HEK293 (cell line): ENCODE measurements around the gene KRTAP10-10.

Source experiments
- CTCF ChIA-PET: fragments of 350-600 bp; formaldehyde crosslinking; extraction: SDS; loops from one replicate; lab custom pipeline; 2021; ENCODE audit warnings: antibody characterized with exemption; lab: Yijun Ruan, JAX
- POLR2A ChIA-PET: fragments of 300-600 bp; formaldehyde crosslinking; extraction: SDS; loops from one replicate; lab custom pipeline; 2020; ENCODE audit warnings: antibody characterized with exemption, inconsistent platforms; lab: Yijun Ruan, JAX
- H3K27ac ChIP-seq: fragments of 200-500 bp; sonication (Bioruptor generic); 2 replicates; pipeline ENCODE4 v1.5.1; 2014; ENCODE audit warnings: low read depth, low read length, control low read depth, inconsistent platforms; ENCODE audit errors: extremely low read depth
- H3K36me3 ChIP-seq, 2 experiments: fragments of 200-500 bp in 1 of 2; sonication (Bioruptor generic) in 1 of 2; 1 replicate in 1 of 2; 2 replicates in 1 of 2; pipeline ENCODE4 v1.5.1; 2014 to 2017; ENCODE audit warnings: inconsistent platforms in 2 of 2, low read length in 2 of 2; ENCODE audit not compliant: control insufficient read depth in 2 of 2, insufficient read depth in 1 of 2
- H3K4me1 ChIP-seq: fragments of 200-500 bp; sonication (Bioruptor generic); 2 replicates; pipeline ENCODE4 v1.5.1; 2014; ENCODE audit warnings: mild to moderate bottlenecking, low read length, inconsistent platforms; ENCODE audit not compliant: control insufficient read depth, insufficient read depth
- H3K4me3 ChIP-seq: 2 replicates; pipeline ENCODE4 v1.5.1; 2011; ENCODE audit warnings: low read depth, mild to moderate bottlenecking, control low read depth, low read length, moderate library complexity
- H3K9me3 ChIP-seq: fragments of 200-500 bp; sonication (Bioruptor generic); 2 replicates; pipeline ENCODE4 v1.5.1; 2014; ENCODE audit warnings: low read depth, low read length, inconsistent platforms; ENCODE audit not compliant: control insufficient read depth, insufficient read depth
- EGR2 ChIP-seq: fragments of 450-650 bp; formaldehyde crosslinking; IDR thresholded peaks from 2 replicates; pipeline ENCODE4 v1.5.1; 2016; ENCODE audit warnings: low read depth, missing biosample characterization, missing genetic modification characterization
- FEZF1 ChIP-seq: fragments of 450-650 bp; formaldehyde crosslinking; IDR thresholded peaks from 2 replicates; pipeline ENCODE4 v1.5.1; 2016; ENCODE audit warnings: missing biosample characterization, missing genetic modification characterization
- HOXC10 ChIP-seq: sonication (generic); formaldehyde crosslinking; IDR thresholded peaks from 2 replicates; pipeline ENCODE4 v1.8.1; 2023; ENCODE audit warnings: mild to moderate bottlenecking, missing genetic modification reagents
- KLF9 ChIP-seq: fragments of 450-650 bp; formaldehyde crosslinking; IDR thresholded peaks from 2 replicates; pipeline ENCODE4 v1.5.1; 2016; ENCODE audit warnings: missing biosample characterization, missing genetic modification characterization, low read depth
- SP7 ChIP-seq: fragments of 450-650 bp; formaldehyde crosslinking; IDR thresholded peaks from 2 replicates; pipeline ENCODE4 v1.5.1; 2016; ENCODE audit warnings: missing biosample characterization, missing genetic modification characterization
- ZBTB1 ChIP-seq: fragments of 450-650 bp; formaldehyde crosslinking; IDR thresholded peaks from 2 replicates; pipeline ENCODE4 v1.5.1; 2016; ENCODE audit warnings: missing biosample characterization, missing genetic modification characterization
- ZBTB11 ChIP-seq: fragments of 450-650 bp; formaldehyde crosslinking; conservative IDR thresholded peaks from 2 replicates; pipeline ENCODE4 v1.5.1; 2016; ENCODE audit warnings: low read depth, missing biosample characterization, missing genetic modification characterization
- ZFP3 ChIP-seq: fragments of 450-650 bp; formaldehyde crosslinking; IDR thresholded peaks from 2 replicates; pipeline ENCODE4 v1.5.1; 2016; ENCODE audit warnings: low read depth, missing biosample characterization, missing genetic modification characterization
- ZFP69B ChIP-seq: fragments of 450-650 bp; formaldehyde crosslinking; IDR thresholded peaks from 2 replicates; pipeline ENCODE4 v1.5.1; 2016; ENCODE audit warnings: missing biosample characterization, missing genetic modification characterization
- ZNF214 ChIP-seq: fragments of 450-650 bp; formaldehyde crosslinking; IDR thresholded peaks from 2 replicates; pipeline ENCODE4 v1.5.1; 2017; ENCODE audit warnings: missing biosample characterization, mild to moderate bottlenecking, missing genetic modification characterization, borderline replicate concordance
- ZNF266 ChIP-seq: fragments of 450-650 bp; formaldehyde crosslinking; IDR thresholded peaks from 2 replicates; pipeline ENCODE4 v1.5.1; 2016; ENCODE audit warnings: missing biosample characterization, missing genetic modification characterization, low read depth
- ZNF488 ChIP-seq: fragments of 450-650 bp; formaldehyde crosslinking; IDR thresholded peaks from 2 replicates; pipeline ENCODE4 v1.5.1; 2016; ENCODE audit warnings: missing biosample characterization, missing genetic modification characterization
- ZNF501 ChIP-seq: fragments of 450-650 bp; formaldehyde crosslinking; IDR thresholded peaks from 2 replicates; pipeline ENCODE4 v1.5.1; 2016; ENCODE audit warnings: missing biosample characterization, missing genetic modification characterization
- ZNF510 ChIP-seq: fragments of 450-650 bp; formaldehyde crosslinking; IDR thresholded peaks from 2 replicates; pipeline ENCODE4 v1.5.1; 2018; ENCODE audit warnings: mild to moderate bottlenecking, missing genetic modification characterization, missing biosample characterization; ENCODE audit not compliant: insufficient replicate concordance
- ZNF629 ChIP-seq: fragments of 450-650 bp; formaldehyde crosslinking; IDR thresholded peaks from 2 replicates; pipeline ENCODE4 v1.5.1; 2017; ENCODE audit warnings: missing biosample characterization, missing genetic modification characterization
- ZNF654 ChIP-seq: fragments of 450-650 bp; formaldehyde crosslinking; IDR thresholded peaks from 2 replicates; pipeline ENCODE4 v1.5.1; 2016; ENCODE audit warnings: low read depth, missing biosample characterization, missing genetic modification characterization
- ZSCAN16 ChIP-seq: fragments of 450-650 bp; formaldehyde crosslinking; IDR thresholded peaks from 2 replicates; pipeline ENCODE4 v1.5.1; 2016; ENCODE audit warnings: missing biosample characterization, missing genetic modification characterization
- TF ChIP-seq, protein P1 (sequence below): fragments of 450-650 bp; formaldehyde crosslinking; IDR thresholded peaks from 2 replicates; pipeline ENCODE4 v1.5.1; 2017; ENCODE audit warnings: missing biosample characterization, missing genetic modification characterization
- TF ChIP-seq, protein P2 (sequence below): fragments of 450-650 bp; IDR thresholded peaks from 2 replicates; pipeline ENCODE4 v1.5.1; 2018; ENCODE audit warnings: missing biosample characterization, missing genetic modification characterization
- TF ChIP-seq, protein P3 (sequence below): IDR thresholded peaks from 2 replicates; pipeline ENCODE4 v1.6.1; 2011; ENCODE audit warnings: mild to moderate bottlenecking, low read depth, low read length, borderline replicate concordance
- TF ChIP-seq, protein P4 (sequence below): fragments of 450-650 bp; formaldehyde crosslinking; IDR thresholded peaks from 2 replicates; pipeline ENCODE4 v1.5.1; 2016; ENCODE audit warnings: missing biosample characterization, missing genetic modification characterization
- TF ChIP-seq, protein P5 (sequence below): fragments of 450-650 bp; formaldehyde crosslinking; IDR thresholded peaks from 2 replicates; pipeline ENCODE4 v1.5.1; 2016; ENCODE audit warnings: missing biosample characterization, missing genetic modification characterization

KRTAP10-10 gene

GRCh38 chr21:44612669-44613229 is 24.4 kb upstream of the KRTAP10-10 start (continued):
- TF ChIP-seq, protein P1, sequence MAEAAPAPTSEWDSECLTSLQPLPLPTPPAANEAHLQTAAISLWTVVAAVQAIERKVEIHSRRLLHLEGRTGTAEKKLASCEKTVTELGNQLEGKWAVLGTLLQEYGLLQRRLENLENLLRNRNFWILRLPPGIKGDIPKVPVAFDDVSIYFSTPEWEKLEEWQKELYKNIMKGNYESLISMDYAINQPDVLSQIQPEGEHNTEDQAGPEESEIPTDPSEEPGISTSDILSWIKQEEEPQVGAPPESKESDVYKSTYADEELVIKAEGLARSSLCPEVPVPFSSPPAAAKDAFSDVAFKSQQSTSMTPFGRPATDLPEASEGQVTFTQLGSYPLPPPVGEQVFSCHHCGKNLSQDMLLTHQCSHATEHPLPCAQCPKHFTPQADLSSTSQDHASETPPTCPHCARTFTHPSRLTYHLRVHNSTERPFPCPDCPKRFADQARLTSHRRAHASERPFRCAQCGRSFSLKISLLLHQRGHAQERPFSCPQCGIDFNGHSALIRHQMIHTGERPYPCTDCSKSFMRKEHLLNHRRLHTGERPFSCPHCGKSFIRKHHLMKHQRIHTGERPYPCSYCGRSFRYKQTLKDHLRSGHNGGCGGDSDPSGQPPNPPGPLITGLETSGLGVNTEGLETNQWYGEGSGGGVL (tag by site-specific recombination), result no peak
- TF ChIP-seq ZNF629 (tag by site-specific recombination) (no peak), HOXC10 (no peak)

- Histone ChIP-seq H3K4me3 (no peak overlapping the region), H3K9me3 (no peaks in the 10 kb centered on the region), H3K4me1 (no peaks in the 10 kb centered on the region), H3K27ac (no peak overlapping the region), H3K36me3 (no peaks in the 10 kb centered on the region)
- CTCF ChIA-PET, result no interaction called here
- POLR2A ChIA-PET, result no interaction called here
- TF ChIP-seq ZNF501 (no peak), SP7 (no peak), KLF9 (tag by site-specific recombination) (no peak), ZNF488 (no peak), ZNF510 (tag by site-specific recombination) (no peak), ZNF214 (tag by site-specific recombination) (no peak), ZSCAN16 (tag by site-specific recombination) (no peak), EGR2 (tag by site-specific recombination) (no peak), FEZF1 (no peak), ZBTB1 (no peak), ZBTB11 (tag by site-specific recombination) (no peak), ZFP69B (tag by site-specific recombination) (no peak), ZNF654 (tag by site-specific recombination) (no peak), ZNF266 (no peak), ZFP3 (no peak)
- TF ChIP-seq, protein P2, sequence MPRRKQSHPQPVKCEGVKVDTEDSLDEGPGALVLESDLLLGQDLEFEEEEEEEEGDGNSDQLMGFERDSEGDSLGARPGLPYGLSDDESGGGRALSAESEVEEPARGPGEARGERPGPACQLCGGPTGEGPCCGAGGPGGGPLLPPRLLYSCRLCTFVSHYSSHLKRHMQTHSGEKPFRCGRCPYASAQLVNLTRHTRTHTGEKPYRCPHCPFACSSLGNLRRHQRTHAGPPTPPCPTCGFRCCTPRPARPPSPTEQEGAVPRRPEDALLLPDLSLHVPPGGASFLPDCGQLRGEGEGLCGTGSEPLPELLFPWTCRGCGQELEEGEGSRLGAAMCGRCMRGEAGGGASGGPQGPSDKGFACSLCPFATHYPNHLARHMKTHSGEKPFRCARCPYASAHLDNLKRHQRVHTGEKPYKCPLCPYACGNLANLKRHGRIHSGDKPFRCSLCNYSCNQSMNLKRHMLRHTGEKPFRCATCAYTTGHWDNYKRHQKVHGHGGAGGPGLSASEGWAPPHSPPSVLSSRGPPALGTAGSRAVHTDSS, result no peak
- TF ChIP-seq, protein P3, sequence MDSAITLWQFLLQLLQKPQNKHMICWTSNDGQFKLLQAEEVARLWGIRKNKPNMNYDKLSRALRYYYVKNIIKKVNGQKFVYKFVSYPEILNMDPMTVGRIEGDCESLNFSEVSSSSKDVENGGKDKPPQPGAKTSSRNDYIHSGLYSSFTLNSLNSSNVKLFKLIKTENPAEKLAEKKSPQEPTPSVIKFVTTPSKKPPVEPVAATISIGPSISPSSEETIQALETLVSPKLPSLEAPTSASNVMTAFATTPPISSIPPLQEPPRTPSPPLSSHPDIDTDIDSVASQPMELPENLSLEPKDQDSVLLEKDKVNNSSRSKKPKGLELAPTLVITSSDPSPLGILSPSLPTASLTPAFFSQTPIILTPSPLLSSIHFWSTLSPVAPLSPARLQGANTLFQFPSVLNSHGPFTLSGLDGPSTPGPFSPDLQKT, result no peak
- TF ChIP-seq, protein P4, sequence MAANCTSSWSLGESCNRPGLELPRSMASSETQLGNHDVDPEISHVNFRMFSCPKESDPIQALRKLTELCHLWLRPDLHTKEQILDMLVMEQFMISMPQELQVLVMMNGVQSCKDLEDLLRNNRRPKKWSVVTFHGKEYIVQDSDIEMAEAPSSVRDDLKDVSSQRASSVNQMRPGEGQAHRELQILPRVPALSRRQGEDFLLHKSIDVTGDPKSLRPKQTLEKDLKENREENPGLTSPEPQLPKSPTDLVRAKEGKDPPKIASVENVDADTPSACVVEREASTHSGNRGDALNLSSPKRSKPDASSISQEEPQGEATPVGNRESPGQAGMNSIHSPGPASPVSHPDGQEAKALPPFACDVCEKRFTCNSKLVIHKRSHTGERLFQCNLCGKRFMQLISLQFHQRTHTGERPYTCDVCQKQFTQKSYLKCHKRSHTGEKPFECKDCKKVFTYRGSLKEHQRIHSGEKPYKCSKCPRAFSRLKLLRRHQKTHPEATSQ (tag by site-specific recombination), result no peak
- TF ChIP-seq, protein P5, sequence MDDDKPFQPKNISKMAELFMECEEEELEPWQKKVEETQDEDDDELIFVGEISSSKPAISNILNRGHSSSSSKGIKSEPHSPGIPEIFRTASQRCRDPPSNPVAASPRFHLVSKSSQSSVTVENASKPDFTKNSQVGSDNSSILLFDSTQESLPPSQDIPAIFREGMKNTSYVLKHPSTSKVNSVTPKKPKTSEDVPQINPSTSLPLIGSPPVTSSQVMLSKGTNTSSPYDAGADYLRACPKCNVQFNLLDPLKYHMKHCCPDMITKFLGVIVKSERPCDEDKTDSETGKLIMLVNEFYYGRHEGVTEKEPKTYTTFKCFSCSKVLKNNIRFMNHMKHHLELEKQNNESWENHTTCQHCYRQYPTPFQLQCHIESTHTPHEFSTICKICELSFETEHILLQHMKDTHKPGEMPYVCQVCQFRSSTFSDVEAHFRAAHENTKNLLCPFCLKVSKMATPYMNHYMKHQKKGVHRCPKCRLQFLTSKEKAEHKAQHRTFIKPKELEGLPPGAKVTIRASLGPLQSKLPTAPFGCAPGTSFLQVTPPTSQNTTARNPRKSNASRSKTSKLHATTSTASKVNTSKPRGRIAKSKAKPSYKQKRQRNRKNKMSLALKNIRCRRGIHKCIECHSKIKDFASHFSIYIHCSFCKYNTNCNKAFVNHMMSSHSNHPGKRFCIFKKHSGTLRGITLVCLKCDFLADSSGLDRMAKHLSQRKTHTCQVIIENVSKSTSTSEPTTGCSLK (tag by site-specific recombination), result no peak
Measured at GRCh38 chr21:44613386-44614155, 23.6 kb upstream of the KRTAP10-10 start.
